NB4 (cell line): ENCODE results near the gene DNAI2.

Source experiments
- DNase-seq: peaks from one replicate; pipeline ENCODE4 v3.0.0; 2010; ENCODE audit warnings: low read depth
- H3K4me3 ChIP-seq: one replicate; pipeline ENCODE4 v1.5.1; 2011; ENCODE audit warnings: mild to moderate bottlenecking, low read depth, low read length, moderate library complexity
- MAX ChIP-seq: IDR thresholded peaks from 2 replicates; pipeline ENCODE4 v1.6.1; 2011; ENCODE audit warnings: low read depth, low read length
- MYC ChIP-seq: IDR thresholded peaks from 2 replicates; pipeline ENCODE4 v1.6.1; 2011; ENCODE audit warnings: low read depth, low read length
- POLR2A ChIP-seq: IDR thresholded peaks from 2 replicates; pipeline ENCODE4 v1.6.1; 2011; ENCODE audit warnings: mild to moderate bottlenecking; ENCODE audit not compliant: insufficient read length; ENCODE audit errors: extremely low read depth
- TF ChIP-seq, protein P1 (sequence below): IDR thresholded peaks from one replicate; pipeline ENCODE4 v1.5.1; 2012; ENCODE audit warnings: low read depth, low read length

The DNAI2 gene

DNA sequence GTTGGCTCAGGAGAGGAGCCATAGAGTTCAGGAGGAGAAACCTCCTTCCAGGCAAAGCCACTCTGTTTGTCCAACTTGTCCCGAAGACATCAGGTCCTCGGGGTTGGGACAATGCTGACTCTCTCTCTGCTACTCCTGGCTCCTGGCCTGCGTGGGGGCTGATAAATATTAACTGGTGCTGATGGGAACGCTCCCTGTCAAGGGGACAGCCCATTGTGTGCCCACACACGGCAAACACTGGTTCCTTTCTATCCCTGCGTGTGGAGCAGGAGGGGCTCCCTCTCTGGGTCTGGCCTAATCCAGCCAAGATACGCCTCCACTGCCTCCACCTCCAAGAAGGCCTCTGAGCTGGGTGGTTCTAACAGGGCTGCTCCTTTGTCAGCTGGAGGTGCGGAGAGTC, 56.4 kb downstream of the DNAI2 start:
- TF ChIP-seq POLR2A (no peak), MYC (no peak), MAX (no peak)
- TF ChIP-seq, protein P1, sequence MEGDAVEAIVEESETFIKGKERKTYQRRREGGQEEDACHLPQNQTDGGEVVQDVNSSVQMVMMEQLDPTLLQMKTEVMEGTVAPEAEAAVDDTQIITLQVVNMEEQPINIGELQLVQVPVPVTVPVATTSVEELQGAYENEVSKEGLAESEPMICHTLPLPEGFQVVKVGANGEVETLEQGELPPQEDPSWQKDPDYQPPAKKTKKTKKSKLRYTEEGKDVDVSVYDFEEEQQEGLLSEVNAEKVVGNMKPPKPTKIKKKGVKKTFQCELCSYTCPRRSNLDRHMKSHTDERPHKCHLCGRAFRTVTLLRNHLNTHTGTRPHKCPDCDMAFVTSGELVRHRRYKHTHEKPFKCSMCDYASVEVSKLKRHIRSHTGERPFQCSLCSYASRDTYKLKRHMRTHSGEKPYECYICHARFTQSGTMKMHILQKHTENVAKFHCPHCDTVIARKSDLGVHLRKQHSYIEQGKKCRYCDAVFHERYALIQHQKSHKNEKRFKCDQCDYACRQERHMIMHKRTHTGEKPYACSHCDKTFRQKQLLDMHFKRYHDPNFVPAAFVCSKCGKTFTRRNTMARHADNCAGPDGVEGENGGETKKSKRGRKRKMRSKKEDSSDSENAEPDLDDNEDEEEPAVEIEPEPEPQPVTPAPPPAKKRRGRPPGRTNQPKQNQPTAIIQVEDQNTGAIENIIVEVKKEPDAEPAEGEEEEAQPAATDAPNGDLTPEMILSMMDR: no peak
- DNase-seq: no peak
- no peak overlapping the region for H3K4me3 ChIP-seq

GRCh38 chr17:74332017-74332650, 58.1 kb downstream of the DNAI2 start:
- DNase-seq: no peak
- no peak for TF ChIP-seq POLR2A
- TF ChIP-seq, protein P1: no peak
- TF ChIP-seq MAX: no peak
- TF ChIP-seq MYC: no peak
- H3K4me3 ChIP-seq: no peak overlapping the region

GRCh38 chr17:74332763-74333283, 58.8 kb downstream of the DNAI2 start:
- DNase-seq: no peak
- TF ChIP-seq POLR2A (no peak), MYC (no peak), MAX (no peak)
- TF ChIP-seq, protein P1: no peak
- H3K4me3 ChIP-seq: no peak overlapping the region

- TF ChIP-seq MAX: no peak
- TF ChIP-seq MYC: no peak
- TF ChIP-seq POLR2A: no peak
- TF ChIP-seq, protein P1: no peak
- DNase-seq: no peak
- no peak overlapping the region for H3K4me3 ChIP-seq
These were observed 60.5 kb downstream of the DNAI2 start for GRCh38 chr17:74334393-74335039.

GRCh38 chr17:74335529-74336062, 61.6 kb downstream of the DNAI2 start:
- DNase-seq: no peak
- TF ChIP-seq, protein P1: no peak
- TF ChIP-seq MAX (no peak), POLR2A (no peak), MYC (no peak)
- H3K4me3 ChIP-seq: no peak overlapping the region
